OCI-LY1 (cell line): Measurements from ENCODE around the gene EPB41.

Experiments
- H2AFZ ChIP-seq: fragments of 200-600 bp; sonication (generic), shearing (Covaris generic); 2 replicates; pipeline ENCODE4 v1.6.0; 2014; ENCODE audit warnings: antibody characterized with exemption, mild to moderate bottlenecking, low read length
- H3F3A ChIP-seq: fragments of 200-600 bp; sonication (generic), shearing (Covaris generic); 2 replicates; pipeline ENCODE4 v1.6.0; 2014; ENCODE audit warnings: mild to moderate bottlenecking, antibody characterized with exemption, low read length, moderate library complexity; ENCODE audit not compliant: insufficient read depth
- H3K27ac ChIP-seq: fragments of 200-600 bp; sonication (generic); 2 replicates; pipeline ENCODE4 v1.5.1; 2014; ENCODE audit warnings: low read length, mixed run types, mild to moderate bottlenecking, low read depth; ENCODE audit not compliant: poor library complexity, severe bottlenecking
- H3K27me3 ChIP-seq: fragments of 200-600 bp; sonication (generic); 2 replicates; pipeline ENCODE4 v1.6.0; 2014; ENCODE audit warnings: antibody characterized with exemption, mild to moderate bottlenecking, low read length, moderate library complexity; ENCODE audit not compliant: insufficient read depth
- H3K36me3 ChIP-seq: fragments of 200-600 bp; sonication (generic); 2 replicates; pipeline ENCODE4 v1.6.1; 2014; ENCODE audit warnings: mild to moderate bottlenecking, antibody characterized with exemption, low read length, moderate library complexity, mixed read lengths; ENCODE audit not compliant: insufficient read depth
- H3K4me1 ChIP-seq: fragments of 200-600 bp; sonication (generic); 2 replicates; pipeline ENCODE4 v1.5.1; 2014; ENCODE audit warnings: mild to moderate bottlenecking, low read length, moderate library complexity; ENCODE audit not compliant: insufficient read depth, severe bottlenecking
- H3K4me2 ChIP-seq: fragments of 200-600 bp; sonication (generic), shearing (Covaris generic); 2 replicates; pipeline ENCODE4 v1.6.1; 2014; ENCODE audit warnings: low read length
- H3K4me3 ChIP-seq: fragments of 200-600 bp; sonication (generic); 2 replicates; pipeline ENCODE4 v1.5.1; 2014; ENCODE audit warnings: low read length, low read depth, mild to moderate bottlenecking, mixed read lengths; ENCODE audit not compliant: poor library complexity, severe bottlenecking
- H3K79me2 ChIP-seq: fragments of 200-600 bp; shearing (Covaris generic); 2 replicates; pipeline ENCODE4 v1.6.1; 2016; ENCODE audit warnings: mixed run types, low read length, mixed read lengths; ENCODE audit not compliant: insufficient read depth
- H3K9ac ChIP-seq: fragments of 200-600 bp; sonication (generic), shearing (Covaris generic); 2 replicates; pipeline ENCODE4 v1.6.1; 2014; ENCODE audit warnings: mild to moderate bottlenecking, low read length, mixed read lengths
- H3K9me2 ChIP-seq: fragments of 200-600 bp; sonication (generic), shearing (Covaris generic); 2 replicates; pipeline ENCODE4 v1.6.1; 2014; ENCODE audit warnings: low read depth, mild to moderate bottlenecking, low read length, mixed read lengths
- H3K9me3 ChIP-seq: fragments of 200-600 bp; shearing (Covaris generic); 2 replicates; pipeline ENCODE4 v1.6.1; 2014; ENCODE audit warnings: low read length, mixed read lengths
- H4K20me1 ChIP-seq: fragments of 200-600 bp; sonication (generic), shearing (Covaris generic); 2 replicates; pipeline ENCODE4 v1.6.0; 2016; ENCODE audit warnings: mild to moderate bottlenecking, low read length; ENCODE audit not compliant: insufficient read depth
- EZH2 ChIP-seq: fragments of 200-600 bp; sonication (generic), shearing (Covaris generic); IDR thresholded peaks from 2 replicates; pipeline ENCODE4 v1.8.0; 2017; ENCODE audit warnings: borderline replicate concordance, mixed run types, mild to moderate bottlenecking, antibody characterized with exemption, low read length, moderate library complexity, mixed read lengths
- TF ChIP-seq, protein P1 (sequence below): fragments of 200-600 bp; sonication (generic), shearing (Covaris generic); IDR thresholded peaks from 2 replicates; pipeline ENCODE4 v1.5.1; 2017; ENCODE audit warnings: mild to moderate bottlenecking, antibody characterized with exemption, low read length, moderate library complexity, mixed read lengths

EPB41 gene

DNA sequence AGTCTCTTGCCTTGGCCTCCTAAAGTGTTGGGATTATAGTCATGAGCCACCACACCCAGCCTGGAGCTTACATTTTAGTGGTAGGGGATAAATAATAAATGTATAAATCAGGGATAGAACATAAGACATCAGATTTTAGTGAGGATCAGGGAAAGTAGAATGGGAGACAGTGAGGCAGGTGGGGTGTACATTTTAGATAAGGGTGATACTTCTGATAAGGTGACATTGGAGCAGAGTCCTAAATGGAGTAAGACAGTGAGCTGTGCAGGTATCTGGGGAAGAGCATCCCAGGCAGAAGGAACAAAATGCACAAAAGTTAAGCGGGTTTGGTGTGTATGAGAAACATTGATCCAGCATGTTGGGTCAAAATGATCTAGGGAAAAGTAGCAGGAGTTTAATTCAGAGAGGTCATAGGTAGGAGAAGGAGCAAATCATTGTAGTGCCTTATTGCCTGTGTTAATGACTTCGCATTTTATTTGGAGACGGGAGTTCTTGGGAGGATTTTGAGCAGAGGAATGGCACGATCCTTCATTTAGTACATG is 11.1 kb downstream of the EPB41 start:
- no peak overlapping the region for H2AFZ ChIP-seq
- H3K36me3 ChIP-seq, result no peaks in the 10 kb centered on the region
- peaks cover 67% of the 10 kb centered on the region for H3K79me2 ChIP-seq
- no peaks in the 10 kb centered on the region for H4K20me1 ChIP-seq
- no peak overlapping the region for H3K4me3 ChIP-seq
- H3K4me1 ChIP-seq, result peaks cover 54% of the 10 kb centered on the region
- H3K27me3 ChIP-seq, result no peaks in the 10 kb centered on the region
- H3K4me2 ChIP-seq, result no peak overlapping the region
- no peak overlapping the region for H3K9ac ChIP-seq
- no peaks in the 10 kb centered on the region for H3K9me2 ChIP-seq
- peaks cover 13% of the 10 kb centered on the region for H3F3A ChIP-seq
- H3K9me3 ChIP-seq, result no peaks in the 10 kb centered on the region
- H3K27ac ChIP-seq, result peak overlapping the region; percentile 97
- no peak for TF ChIP-seq EZH2
- TF ChIP-seq, protein P1, sequence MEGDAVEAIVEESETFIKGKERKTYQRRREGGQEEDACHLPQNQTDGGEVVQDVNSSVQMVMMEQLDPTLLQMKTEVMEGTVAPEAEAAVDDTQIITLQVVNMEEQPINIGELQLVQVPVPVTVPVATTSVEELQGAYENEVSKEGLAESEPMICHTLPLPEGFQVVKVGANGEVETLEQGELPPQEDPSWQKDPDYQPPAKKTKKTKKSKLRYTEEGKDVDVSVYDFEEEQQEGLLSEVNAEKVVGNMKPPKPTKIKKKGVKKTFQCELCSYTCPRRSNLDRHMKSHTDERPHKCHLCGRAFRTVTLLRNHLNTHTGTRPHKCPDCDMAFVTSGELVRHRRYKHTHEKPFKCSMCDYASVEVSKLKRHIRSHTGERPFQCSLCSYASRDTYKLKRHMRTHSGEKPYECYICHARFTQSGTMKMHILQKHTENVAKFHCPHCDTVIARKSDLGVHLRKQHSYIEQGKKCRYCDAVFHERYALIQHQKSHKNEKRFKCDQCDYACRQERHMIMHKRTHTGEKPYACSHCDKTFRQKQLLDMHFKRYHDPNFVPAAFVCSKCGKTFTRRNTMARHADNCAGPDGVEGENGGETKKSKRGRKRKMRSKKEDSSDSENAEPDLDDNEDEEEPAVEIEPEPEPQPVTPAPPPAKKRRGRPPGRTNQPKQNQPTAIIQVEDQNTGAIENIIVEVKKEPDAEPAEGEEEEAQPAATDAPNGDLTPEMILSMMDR, result no peak

DNA sequence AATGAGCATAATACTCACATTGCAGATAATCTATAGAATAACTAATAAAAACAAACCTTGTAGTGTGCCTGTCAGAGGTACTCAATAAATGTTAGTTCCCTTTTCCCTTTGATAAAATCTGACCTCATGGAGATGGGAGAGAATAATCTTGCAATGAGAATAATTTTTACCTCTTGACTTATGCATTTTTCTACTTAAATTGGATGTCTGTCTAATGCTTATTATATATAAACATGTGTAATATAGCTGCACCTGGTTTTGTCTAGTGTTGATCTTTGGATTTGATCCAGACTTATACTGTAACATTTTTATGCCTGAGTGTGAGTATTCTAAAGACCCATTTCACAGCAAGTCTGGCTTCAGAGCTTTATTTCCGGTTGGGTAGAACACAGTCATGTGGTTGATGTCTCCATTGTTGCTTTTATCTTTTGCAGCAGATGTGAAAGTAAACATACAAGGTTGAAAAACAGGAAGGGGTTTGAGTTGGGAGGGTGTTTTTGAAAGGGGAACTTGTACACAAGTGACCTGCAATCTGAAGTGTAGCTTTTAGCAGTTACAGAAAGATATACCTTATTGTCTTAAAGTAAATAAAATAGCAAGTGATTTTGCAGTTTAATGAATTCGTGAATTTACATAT is 12.4 kb downstream of the EPB41 start:
- Histone ChIP-seq H3K9ac (peak overlapping the region; percentile 49), H2AFZ (no peak overlapping the region), H3K4me3 (peak overlapping the region; percentile 47), H3F3A (peaks cover 13% of the 10 kb centered on the region), H4K20me1 (no peaks in the 10 kb centered on the region), H3K4me1 (peaks cover 41% of the 10 kb centered on the region), H3K27me3 (no peaks in the 10 kb centered on the region), H3K79me2 (peaks cover 67% of the 10 kb centered on the region), H3K36me3 (no peaks in the 10 kb centered on the region), H3K4me2 (peak overlapping the region; percentile 62), H3K9me3 (no peaks in the 10 kb centered on the region), H3K9me2 (no peaks in the 10 kb centered on the region), H3K27ac (peak overlapping the region; percentile 97)
- TF ChIP-seq, protein P1, result no peak
- TF ChIP-seq EZH2, result no peak

DNA sequence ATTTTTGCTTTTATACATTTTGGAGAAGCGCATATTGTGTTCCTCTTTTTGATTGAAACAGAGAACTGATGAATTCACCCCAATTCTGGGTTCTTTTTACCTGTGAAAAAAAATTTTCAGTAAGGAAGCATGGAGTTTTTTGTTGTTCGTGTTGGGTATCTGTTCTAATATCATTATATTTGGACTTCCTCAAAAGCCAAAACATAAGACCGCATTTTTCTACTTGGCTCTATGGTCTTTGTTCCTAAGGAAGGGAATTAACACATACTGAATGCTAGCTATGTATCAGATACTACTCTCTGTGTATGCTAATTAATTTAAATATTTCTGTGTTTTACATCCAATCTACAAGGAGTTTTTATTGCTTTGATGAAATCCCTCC is 12.9 kb downstream of the EPB41 start:
- Histone ChIP-seq H3K27me3 (no peaks in the 10 kb centered on the region), H3K9me2 (no peaks in the 10 kb centered on the region), H2AFZ (no peak overlapping the region), H3K9ac (peak overlapping the region; percentile 23; the same call in 1 of the 2 replicates), H3K36me3 (no peaks in the 10 kb centered on the region), H3K4me2 (peak overlapping the region; percentile 62), H3K79me2 (peaks cover 68% of the 10 kb centered on the region), H3K4me3 (peak overlapping the region; percentile 47), H3K9me3 (no peaks in the 10 kb centered on the region), H4K20me1 (no peaks in the 10 kb centered on the region), H3K27ac (peak overlapping the region; percentile 97), H3F3A (peaks cover 13% of the 10 kb centered on the region), H3K4me1 (peaks cover 37% of the 10 kb centered on the region)
- TF ChIP-seq EZH2, result no peak
- TF ChIP-seq, protein P1, result no peak
